IMR-90 (cell line): ENCODE measurements around the gene AKAP6. TPM values are rescaled to one million over a fixed set of nuclear protein-coding genes. Genes with fewer than 3 reads are reported as not detected.

Source experiments
- ATAC-seq: fragments of 200-7000 bp; cut with Tn5 transposase; 2 replicates; pipeline ENCODE4 v1.9.1; 2020; ENCODE audit warnings: low read depth, mild to moderate bottlenecking, moderate library complexity
- BruUV-seq: library from RNA; stranded (reverse); fragments of 400-500 nt; replicated peaks from 2 replicates; lab custom pipeline; 2021; lab: Mats Ljungman, UMichigan
- CTCF ChIA-PET: fragments of 300-600 bp; formaldehyde crosslinking; extraction: SDS; loops from one replicate; lab custom pipeline; 2021; ENCODE audit warnings: antibody characterized with exemption; lab: Yijun Ruan, JAX
- POLR2A ChIA-PET: fragments of 300-600 bp; sonication (Branson Sonifier 250); formaldehyde crosslinking; loops from one replicate; lab custom pipeline; 2022; ENCODE audit warnings: antibody characterized with exemption; ENCODE audit not compliant: unreplicated experiment; lab: Charles Lee
- DNase-seq: peaks from one replicate; pipeline ENCODE4 v3.0.0; 2013
- H2AFZ ChIP-seq: replicated peaks from 2 replicates; pipeline ENCODE3; 2013; ENCODE audit warnings: low read length, mild to moderate bottlenecking; ENCODE audit not compliant: poor library complexity
- H2AK5ac ChIP-seq: 2 replicates; pipeline ENCODE4 v1.6.1; 2013; ENCODE audit warnings: low read depth, low read length, inconsistent platforms
- H2AK9ac ChIP-seq: replicated peaks from 2 replicates; pipeline ENCODE3; 2013; ENCODE audit warnings: mild to moderate bottlenecking, low read depth, low read length, moderate library complexity; ENCODE audit not compliant: poor library complexity
- H2BK120ac ChIP-seq: 2 replicates; pipeline ENCODE4 v1.6.1; 2013; ENCODE audit warnings: low read depth, low read length, inconsistent platforms
- H2BK15ac ChIP-seq: 3 replicates; pipeline ENCODE4 v1.6.1; 2013; ENCODE audit warnings: low read depth, low read length, inconsistent platforms
- H2BK20ac ChIP-seq: 2 replicates; pipeline ENCODE4 v1.6.1; 2013; ENCODE audit warnings: low read depth, mild to moderate bottlenecking, inconsistent platforms, low read length, moderate library complexity
- H2BK5ac ChIP-seq: 2 replicates; pipeline ENCODE4 v1.6.1; 2013; ENCODE audit warnings: mild to moderate bottlenecking, low read depth, low read length, inconsistent platforms; ENCODE audit not compliant: poor library complexity, severe bottlenecking
- H3K14ac ChIP-seq: replicated peaks from 2 replicates; pipeline ENCODE4 v1.6.1; 2013; ENCODE audit warnings: low read depth, low read length, inconsistent platforms
- H3K18ac ChIP-seq: 2 replicates; pipeline ENCODE4 v1.6.1; 2013; ENCODE audit warnings: low read depth, low read length, control low read depth
- H3K23ac ChIP-seq: 2 replicates; pipeline ENCODE4 v1.6.1; 2013; ENCODE audit warnings: low read depth, low read length, inconsistent platforms
- H3K27ac ChIP-seq: 2 replicates; pipeline ENCODE4 v1.5.1; 2013; ENCODE audit warnings: mild to moderate bottlenecking, control low read depth, low read length; ENCODE audit not compliant: insufficient read depth
- H3K27me3 ChIP-seq: 2 replicates; pipeline ENCODE4 v1.6.1; 2013; ENCODE audit warnings: low read length; ENCODE audit not compliant: control insufficient read depth, insufficient read depth
- H3K36me3 ChIP-seq: 2 replicates; pipeline ENCODE4 v1.6.1; 2013; ENCODE audit warnings: low read length, mixed read lengths; ENCODE audit not compliant: control insufficient read depth, insufficient read depth
- H3K4ac ChIP-seq: 2 replicates; pipeline ENCODE4 v1.6.1; 2013; ENCODE audit warnings: low read depth, low read length, inconsistent platforms
- H3K4me1 ChIP-seq: 2 replicates; pipeline ENCODE4 v1.6.1; 2013; ENCODE audit warnings: low read length, mixed read lengths; ENCODE audit not compliant: control insufficient read depth, insufficient read depth
- H3K4me2 ChIP-seq: 2 replicates; pipeline ENCODE4 v1.6.1; 2013; ENCODE audit warnings: low read depth, mild to moderate bottlenecking, control low read depth, low read length, moderate library complexity
- H3K4me3 ChIP-seq: 2 replicates; pipeline ENCODE4 v1.5.1; 2013; ENCODE audit warnings: low read depth, mild to moderate bottlenecking, control low read depth, low read length, moderate library complexity; ENCODE audit not compliant: insufficient read depth
- H3K56ac ChIP-seq: 2 replicates; pipeline ENCODE4 v1.6.1; 2013; ENCODE audit warnings: low read length, inconsistent platforms; ENCODE audit not compliant: insufficient read depth; ENCODE audit errors: extremely low read depth
- H3K79me1 ChIP-seq, 2 experiments: 2 replicates each; pipeline ENCODE4 v1.6.1; 2013; ENCODE audit warnings: low read length in 2 of 2, inconsistent platforms in 1 of 2, low read depth in 1 of 2
- H3K9ac ChIP-seq: 2 replicates; pipeline ENCODE4 v1.6.1; 2013; ENCODE audit warnings: low read depth, low read length, control low read depth
- H3K9me1 ChIP-seq: 2 replicates; pipeline ENCODE4 v1.6.1; 2013; ENCODE audit warnings: low read length, inconsistent platforms; ENCODE audit not compliant: insufficient read depth
- H3K9me3 ChIP-seq: 2 replicates; pipeline ENCODE4 v1.6.1; 2013; ENCODE audit warnings: low read length; ENCODE audit not compliant: control insufficient read depth, insufficient read depth
- H4K20me1 ChIP-seq: 2 replicates; pipeline ENCODE4 v1.6.1; 2013; ENCODE audit warnings: low read length, inconsistent platforms; ENCODE audit not compliant: insufficient read depth
- H4K5ac ChIP-seq: 2 replicates; pipeline ENCODE4 v1.6.1; 2013; ENCODE audit warnings: mild to moderate bottlenecking, low read depth, low read length, control low read depth
- H4K8ac ChIP-seq, 2 experiments: 2 replicates each; pipeline ENCODE4 v1.6.1; 2013; ENCODE audit warnings: low read depth in 2 of 2, low read length in 2 of 2, control low read depth in 1 of 2, inconsistent platforms in 1 of 2
- H4K91ac ChIP-seq: 2 replicates; pipeline ENCODE4 v1.6.1; 2013; ENCODE audit warnings: low read depth, low read length, inconsistent platforms; ENCODE audit not compliant: insufficient read depth
- BHLHE40 ChIP-seq: fragments of 150-350 bp; IDR thresholded peaks from 2 replicates; pipeline ENCODE4 v1.6.1; 2016; ENCODE audit warnings: mild to moderate bottlenecking, low read depth, low read length
- CEBPB ChIP-seq: IDR thresholded peaks from 2 replicates; pipeline ENCODE4 v1.6.1; 2012; ENCODE audit warnings: low read depth, low read length, improper control_type of control experiment
- CHD1 ChIP-seq: IDR thresholded peaks from 2 replicates; pipeline ENCODE4 v1.6.1; 2012; ENCODE audit warnings: low read depth, low read length, improper control_type of control experiment
- CTCF ChIP-seq: conservative IDR thresholded peaks from 2 replicates; pipeline ENCODE4 v1.5.1; 2012; ENCODE audit warnings: mild to moderate bottlenecking, low read depth, low read length, improper control_type of control experiment
- FOS ChIP-seq: fragments of 150-350 bp; IDR thresholded peaks from 2 replicates; pipeline ENCODE4 v1.6.1; 2016; ENCODE audit warnings: low read depth, low read length
- MAFK ChIP-seq: IDR thresholded peaks from 2 replicates; pipeline ENCODE4 v1.6.1; 2012; ENCODE audit warnings: low read depth, low read length, improper control_type of control experiment
- MAZ ChIP-seq: IDR thresholded peaks from 2 replicates; pipeline ENCODE4 v1.6.1; 2012; ENCODE audit warnings: low read depth, mild to moderate bottlenecking, low read length, improper control_type of control experiment, moderate library complexity, borderline replicate concordance
- MXI1 ChIP-seq: IDR thresholded peaks from 2 replicates; pipeline ENCODE4 v1.6.1; 2012; ENCODE audit warnings: low read depth, mild to moderate bottlenecking, low read length, moderate library complexity, borderline replicate concordance
- NFE2L2 ChIP-seq: fragments of 150-350 bp; IDR thresholded peaks from 2 replicates; pipeline ENCODE4 v1.6.1; 2016; ENCODE audit warnings: low read depth, mild to moderate bottlenecking, low read length
- POLR2A ChIP-seq: IDR thresholded peaks from 2 replicates; pipeline ENCODE4 v1.6.1; 2012; ENCODE audit warnings: mild to moderate bottlenecking, low read depth, low read length
- RAD21 ChIP-seq: IDR thresholded peaks from 2 replicates; pipeline ENCODE4 v1.6.1; 2012; ENCODE audit warnings: low read length, improper control_type of control experiment
- RCOR1 ChIP-seq: IDR thresholded peaks from 2 replicates; pipeline ENCODE4 v1.6.1; 2012; ENCODE audit warnings: mild to moderate bottlenecking, low read length, improper control_type of control experiment; ENCODE audit not compliant: insufficient replicate concordance
- RFX5 ChIP-seq: IDR thresholded peaks from 2 replicates; pipeline ENCODE4 v1.8.0; 2012; ENCODE audit warnings: low read depth, mild to moderate bottlenecking, low read length, moderate library complexity
- SMC3 ChIP-seq: fragments of 150-350 bp; IDR thresholded peaks from 2 replicates; pipeline ENCODE4 v1.6.1; 2016; ENCODE audit warnings: low read depth, mild to moderate bottlenecking, antibody characterized with exemption, low read length, moderate library complexity
- USF2 ChIP-seq: fragments of 150-350 bp; IDR thresholded peaks from 2 replicates; pipeline ENCODE4 v1.6.1; 2017; ENCODE audit warnings: mild to moderate bottlenecking, antibody characterized with exemption, low read length, low read depth
- WGBS, 2 experiments: methylation state at CpG; one replicate each; pipeline versions ENCODE4 v1.1.5 to v1.1.7; 2013; ENCODE audit warnings: missing lambda C conversion rate in 2 of 2; ENCODE audit not compliant: insufficient read length in 1 of 2; ENCODE audit errors: extremely low coverage in 2 of 2; 5-methylcytosine and 5-hydroxymethylcytosine counted together
- dilution Hi-C: fragments of 300-500 bp; cut with HindIII; formaldehyde crosslinking; loops from one replicate; pipeline ENCODE4 v1.14.3; 2018; ENCODE audit warnings: low sequenced_read_pairs; ENCODE audit not compliant: unreplicated experiment
- in situ Hi-C: fragments of 300-500 bp; cut with MboI; formaldehyde crosslinking; loops from 3 replicates; pipeline ENCODE4 v1.14.3; 2019; ENCODE audit warnings: low sequenced_read_pairs, inconsistent platforms, mixed read lengths
- intact Hi-C: fragments of 100-400 bp; cut with micrococcal nuclease; formaldehyde crosslinking; loops from 2 replicates; pipeline ENCODE4 v1.10.0; 2022
- polyA plus RNA-seq, 3 experiments: library from polyadenylated mRNA; depleted of rRNA; stranded (reverse); fragments of >200 nt; gene quantifications; 2 replicates each; pipeline ENCODE4 v1.2.3, GENCODE V29; 2012; ENCODE audit warnings: low replicate concordance in 1 of 3
- total RNA-seq: library from RNA; depleted of rRNA; stranded (reverse); fragments of >200 nt; gene quantifications from 2 replicates; pipeline ENCODE4 v1.2.3, GENCODE V29; 2012
- TF ChIP-seq, protein P1 (sequence below): fragments of 150-350 bp; IDR thresholded peaks from 2 replicates; pipeline ENCODE4 v1.6.1; 2016; ENCODE audit warnings: low read depth, mild to moderate bottlenecking, low read length, moderate library complexity, borderline replicate concordance

AKAP6 gene
- total and polyA plus RNA-seq, 2 of the 4 experiments (the other 2 are of a cell fraction) = 0.22 to 1.6 TPM

DNA sequence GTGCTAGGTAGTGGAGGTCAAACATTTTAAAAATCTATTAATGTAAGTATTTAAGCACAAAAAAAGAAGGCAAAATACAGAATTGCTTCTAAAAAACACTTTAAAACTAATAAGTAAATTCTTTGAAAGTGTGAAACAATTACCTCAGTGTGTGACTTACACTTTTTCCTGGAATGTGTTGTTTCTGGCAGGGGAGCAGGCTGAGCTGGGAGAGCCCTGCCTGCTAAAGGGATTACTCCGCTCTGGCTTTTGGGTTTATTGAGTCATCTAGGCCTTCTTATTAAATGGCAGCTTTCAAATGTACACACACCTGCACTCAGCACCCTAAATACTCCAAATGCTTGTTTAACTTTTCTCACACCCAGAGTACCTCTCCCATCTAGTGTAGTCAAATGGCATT lies 279.8 kb downstream of the AKAP6 start:
- Histone ChIP-seq H4K20me1 (no peaks in the 10 kb centered on the region), H3K4ac (no peak overlapping the region), H4K91ac (no peak overlapping the region), H3K4me3 (no peak overlapping the region), H3K9ac (no peak overlapping the region), H3K4me2 (no peak overlapping the region), H2AK9ac (no peak overlapping the region), H2BK15ac (no peak overlapping the region), H2BK20ac (no peak overlapping the region), H3K23ac (no peak overlapping the region), H3K27me3 (no peaks in the 10 kb centered on the region), H3K56ac (no peak overlapping the region), H3K4me1 (no peaks in the 10 kb centered on the region), H3K18ac (no peak overlapping the region), H2BK120ac (no peak overlapping the region), H4K5ac (no peak overlapping the region), H3K27ac (no peak overlapping the region), H2AFZ (no peak overlapping the region), H2AK5ac (no peak overlapping the region), H3K14ac (no peak overlapping the region), H2BK5ac (no peak overlapping the region), H4K8ac (no peak overlapping the region), H3K79me1 (no peaks in the 10 kb centered on the region), H3K9me1 (no peaks in the 10 kb centered on the region; the same call in 1 of the 2 replicates), H3K36me3 (no peaks in the 10 kb centered on the region), H3K9me3 (no peaks in the 10 kb centered on the region)
- TF ChIP-seq RCOR1 (no peak), SMC3 (no peak), FOS (no peak), CEBPB (no peak), RFX5 (no peak), BHLHE40 (no peak), USF2 (no peak), CHD1 (no peak), RAD21 (no peak), NFE2L2 (no peak), MAFK (no peak), POLR2A (no peak), CTCF (no peak), MAZ (no peak), MXI1 (no peak)
- TF ChIP-seq, protein P1, sequence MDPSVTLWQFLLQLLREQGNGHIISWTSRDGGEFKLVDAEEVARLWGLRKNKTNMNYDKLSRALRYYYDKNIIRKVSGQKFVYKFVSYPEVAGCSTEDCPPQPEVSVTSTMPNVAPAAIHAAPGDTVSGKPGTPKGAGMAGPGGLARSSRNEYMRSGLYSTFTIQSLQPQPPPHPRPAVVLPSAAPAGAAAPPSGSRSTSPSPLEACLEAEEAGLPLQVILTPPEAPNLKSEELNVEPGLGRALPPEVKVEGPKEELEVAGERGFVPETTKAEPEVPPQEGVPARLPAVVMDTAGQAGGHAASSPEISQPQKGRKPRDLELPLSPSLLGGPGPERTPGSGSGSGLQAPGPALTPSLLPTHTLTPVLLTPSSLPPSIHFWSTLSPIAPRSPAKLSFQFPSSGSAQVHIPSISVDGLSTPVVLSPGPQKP = no peak
- no peak for ATAC-seq
- in situ Hi-C loops = no loop called here
- BruUV-seq = no TSS peak
- ChIA-PET CTCF (no interaction called here), POLR2A (interaction anchor here (0.7 kb wide), 1 partner anchor 16 kb away, joined by 5 read pairs; no protein-coding TSS in a partner anchor)
- dilution Hi-C loops = no loop called here
- no peak for DNase-seq
- intact Hi-C loops = no loop called here
- WGBS, 2 experiments = no CpG with 5 or more reads among the region's 1 CpG
